B cell (primary cell): Measurements from ENCODE around the gene TMEM209. TPM values are rescaled to one million over a fixed set of nuclear protein-coding genes. Genes with fewer than 3 reads are reported as not detected.

ENCODE experiments used
- ATAC-seq: fragments of 200-7000 bp; cut with Tn5 transposase; one replicate; pipeline ENCODE4 v1.10.0; 2021; ENCODE audit warnings: low read depth, mild to moderate bottlenecking, moderate number of reproducible peaks, moderate library complexity
- CTCF ChIA-PET: fragments of 350-600 bp; sonication (Branson Sonifier 250); formaldehyde crosslinking; loops from one replicate; lab custom pipeline; 2021; ENCODE audit warnings: antibody characterized with exemption, inconsistent platforms; lab: Charles Lee
- POLR2A ChIA-PET: fragments of 350-600 bp; sonication (Branson Sonifier 250); formaldehyde crosslinking; loops from one replicate; lab custom pipeline; 2021; ENCODE audit warnings: antibody characterized with exemption; lab: Charles Lee
- DNase-seq: peaks from one replicate; pipeline ENCODE4 v3.0.0; 2013
- H2AFZ ChIP-seq: 2 replicates; pipeline ENCODE4 v1.6.1; 2012; ENCODE audit warnings: mild to moderate bottlenecking, low read depth, low read length; ENCODE audit not compliant: insufficient read depth, poor library complexity, severe bottlenecking
- H3K27ac ChIP-seq, 2 donors: 1 replicate in 1 of 2; 2 replicates in 1 of 2; pipeline ENCODE4 v1.5.1; 2012 to 2013; ENCODE audit warnings: low read length in 2 of 2, mild to moderate bottlenecking in 2 of 2, moderate library complexity in 1 of 2
- H3K27me3 ChIP-seq, 4 experiments: fragments of 200-600 bp in 1 of 4; sonication (generic) in 1 of 4; replicated peaks in 1 of 4; 1 replicate in 2 of 4; 2 replicates in 2 of 4; pipeline versions ENCODE4 v1.6.1 to v1.7.0; 2013 to 2016; ENCODE audit warnings: low read length in 3 of 4, mild to moderate bottlenecking in 2 of 4, mixed read lengths in 1 of 4, moderate library complexity in 1 of 4; ENCODE audit not compliant: insufficient read depth in 4 of 4, control insufficient read depth in 3 of 4; ENCODE audit errors: control extremely low read depth in 1 of 4
- H3K36me3 ChIP-seq, 2 experiments: replicated peaks in 1 of 2; 1 replicate in 1 of 2; 2 replicates in 1 of 2; pipeline versions ENCODE4 v1.6.1 to v1.7.1; 2013; ENCODE audit warnings: low read length in 1 of 2; ENCODE audit not compliant: insufficient read depth in 2 of 2, control insufficient read depth in 1 of 2; ENCODE audit errors: control extremely low read depth in 1 of 2, extremely low read depth in 1 of 2
- H3K4me1 ChIP-seq, 2 donors: fragments of 200-600 bp in 1 of 2; sonication (generic) in 1 of 2; 1 replicate in 1 of 2; 2 replicates in 1 of 2; pipeline versions ENCODE4 v1.5.1 to v1.6.1; 2013 to 2017; ENCODE audit warnings: low read length in 2 of 2; ENCODE audit not compliant: control insufficient read depth in 2 of 2, insufficient read depth in 2 of 2
- H3K4me2 ChIP-seq: replicated peaks from 2 replicates; pipeline ENCODE3; 2012; ENCODE audit warnings: mild to moderate bottlenecking, low read depth, low read length; ENCODE audit not compliant: poor library complexity, severe bottlenecking
- H3K4me3 ChIP-seq, 5 experiments: fragments of 200-600 bp in 1 of 5; sonication (generic) in 1 of 5; 1 replicate in 3 of 5; 2 replicates in 2 of 5; pipeline versions ENCODE4 v1.5.1 to v1.7.0; 2011 to 2016; ENCODE audit warnings: low read length in 4 of 5, mild to moderate bottlenecking in 4 of 5, low read depth in 2 of 5, control low read depth in 1 of 5, moderate library complexity in 1 of 5; ENCODE audit not compliant: insufficient read depth in 1 of 5; ENCODE audit errors: control extremely low read depth in 1 of 5, extremely low read depth in 1 of 5
- H3K79me2 ChIP-seq: fragments of 200-600 bp; sonication (generic); one replicate; pipeline ENCODE4 v1.6.0; 2016; ENCODE audit warnings: low read length; ENCODE audit not compliant: control insufficient read depth, insufficient read depth
- H3K9ac ChIP-seq: fragments of 200-600 bp; sonication (generic); 2 replicates; pipeline ENCODE4 v1.6.1; 2017; ENCODE audit warnings: mild to moderate bottlenecking, low read length, moderate library complexity
- H3K9me3 ChIP-seq, 3 donors: one replicate each; pipeline versions ENCODE4 v1.6.1 to v1.7.1; 2013; ENCODE audit warnings: low read length in 2 of 3; ENCODE audit not compliant: control insufficient read depth in 2 of 3, insufficient read depth in 1 of 3; ENCODE audit errors: control extremely low read depth in 1 of 3
- H4K20me1 ChIP-seq: 2 replicates; pipeline ENCODE4 v1.6.0; 2012; ENCODE audit warnings: mild to moderate bottlenecking, low read length; ENCODE audit not compliant: insufficient read depth, control insufficient read depth, poor library complexity, severe bottlenecking
- H3K27ac Mint-ChIP-seq: one replicate; pipeline ENCODE4 v1.8.0; 2021; ENCODE audit warnings: mixed read lengths
- H3K27me3 Mint-ChIP-seq: one replicate; pipeline ENCODE4 v1.8.0; 2021; ENCODE audit warnings: mixed read lengths
- H3K4me1 Mint-ChIP-seq: one replicate; pipeline ENCODE4 v1.8.0; 2021; ENCODE audit warnings: mixed read lengths
- H3K4me3 Mint-ChIP-seq: one replicate; pipeline ENCODE4 v1.8.0; 2021; ENCODE audit warnings: mixed read lengths
- H3K9me3 Mint-ChIP-seq: one replicate; pipeline ENCODE4 v1.8.0; 2022; ENCODE audit warnings: mixed read lengths; ENCODE audit not compliant: insufficient read depth
- EZH2 ChIP-seq: IDR thresholded peaks from 2 replicates; pipeline ENCODE4 v1.6.1; 2012; ENCODE audit warnings: borderline replicate concordance, low read depth, mild to moderate bottlenecking, moderate library complexity, low read length; ENCODE audit not compliant: insufficient read depth, poor library complexity, severe bottlenecking
- WGBS: methylation state at CpG from one replicate; pipeline ENCODE4 v1.1.5; 2013; ENCODE audit warnings: missing lambda C conversion rate; ENCODE audit not compliant: insufficient coverage; 5-methylcytosine and 5-hydroxymethylcytosine counted together
- intact Hi-C: fragments of 100-400 bp; cut with micrococcal nuclease; formaldehyde crosslinking; loops from one replicate; pipeline ENCODE4 v1.10.0; 2022
- polyA plus RNA-seq: library from polyadenylated mRNA; depleted of rRNA; stranded (reverse); fragments of >200 nt; gene quantifications from 2 replicates; pipeline ENCODE4 v1.2.3, GENCODE V29; 2012
- total RNA-seq, 2 donors: library from RNA; stranded (reverse); fragments of 120-200 nt in 1 of 2; gene quantifications; 1 replicate in 1 of 2; 2 replicates in 1 of 2; pipeline versions ENCODE4 v1.2.3 to v1.2.4, GENCODE V29; 2013 to 2022
- TF ChIP-seq, protein P1 (sequence below): fragments of 200-600 bp; IDR thresholded peaks from one replicate; pipeline ENCODE4 v1.8.0; 2022; ENCODE audit warnings: antibody characterized with exemption, mild to moderate bottlenecking

Gene TMEM209
- total and polyA plus RNA-seq, 2 donors (not counting 1 experiment from before 2014, with no cell fraction given), result 15.8 to 35.8 TPM

GRCh38 chr7:130149281-130150139 is 55.7 kb downstream of the TMEM209 start:
- H3K4me3 Mint-ChIP-seq, result peak overlapping the region; percentile 77
- no peaks in the 10 kb centered on the region for H3K27me3 Mint-ChIP-seq
- H3K9me3 Mint-ChIP-seq, result no peaks in the 10 kb centered on the region
- intact Hi-C loops, result loop anchor here (1.0 kb wide), 2 partner anchors 56 to 79 kb away; partner anchors contain the start of genes KLHDC10 and TMEM209
- Histone ChIP-seq H2AFZ (peak overlapping the region; percentile 81), H4K20me1 (no peaks in the 10 kb centered on the region), H3K4me3 (peak overlapping the region in 3 of 5 experiments; percentile 8 to 34 (median 29)), H3K9me3 (peaks cover 0 to 22% (median 7%) of the 10 kb centered on the region in 3 donors), H3K4me1 (peaks cover 34 to 75% of the 10 kb centered on the region in 2 donors), H3K27me3 (no peaks in the 10 kb centered on the region), H3K27ac (peak overlapping the region; percentile 76 to 82), H3K79me2 (peaks cover 7% of the 10 kb centered on the region), H3K4me2 (peak overlapping the region; percentile 80), H3K9ac (peak overlapping the region; percentile 32), H3K36me3 (no peaks in the 10 kb centered on the region)
- POLR2A ChIA-PET, result interaction anchor here (0.8 to 2.1 kb wide), 2 partner anchors 8 to 12 kb away, joined by 3 to 15 read pairs; no protein-coding TSS in a partner anchor
- ATAC-seq, result peak; percentile 79
- DNase-seq, result peak; percentile 83
- peaks cover 48% of the 10 kb centered on the region for H3K4me1 Mint-ChIP-seq
- TF ChIP-seq EZH2, result no peak
- TF ChIP-seq, protein P1, sequence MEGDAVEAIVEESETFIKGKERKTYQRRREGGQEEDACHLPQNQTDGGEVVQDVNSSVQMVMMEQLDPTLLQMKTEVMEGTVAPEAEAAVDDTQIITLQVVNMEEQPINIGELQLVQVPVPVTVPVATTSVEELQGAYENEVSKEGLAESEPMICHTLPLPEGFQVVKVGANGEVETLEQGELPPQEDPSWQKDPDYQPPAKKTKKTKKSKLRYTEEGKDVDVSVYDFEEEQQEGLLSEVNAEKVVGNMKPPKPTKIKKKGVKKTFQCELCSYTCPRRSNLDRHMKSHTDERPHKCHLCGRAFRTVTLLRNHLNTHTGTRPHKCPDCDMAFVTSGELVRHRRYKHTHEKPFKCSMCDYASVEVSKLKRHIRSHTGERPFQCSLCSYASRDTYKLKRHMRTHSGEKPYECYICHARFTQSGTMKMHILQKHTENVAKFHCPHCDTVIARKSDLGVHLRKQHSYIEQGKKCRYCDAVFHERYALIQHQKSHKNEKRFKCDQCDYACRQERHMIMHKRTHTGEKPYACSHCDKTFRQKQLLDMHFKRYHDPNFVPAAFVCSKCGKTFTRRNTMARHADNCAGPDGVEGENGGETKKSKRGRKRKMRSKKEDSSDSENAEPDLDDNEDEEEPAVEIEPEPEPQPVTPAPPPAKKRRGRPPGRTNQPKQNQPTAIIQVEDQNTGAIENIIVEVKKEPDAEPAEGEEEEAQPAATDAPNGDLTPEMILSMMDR, result no peak
- WGBS, result 20% methylated on average over 19 of the region's 20 CpGs
- CTCF ChIA-PET, result interaction anchor here (0.7 to 1.4 kb wide), 2 partner anchors 14 to 15 kb away, joined by 3 read pairs; no protein-coding TSS in a partner anchor
- H3K27ac Mint-ChIP-seq, result peak overlapping the region; percentile 95

DNA sequence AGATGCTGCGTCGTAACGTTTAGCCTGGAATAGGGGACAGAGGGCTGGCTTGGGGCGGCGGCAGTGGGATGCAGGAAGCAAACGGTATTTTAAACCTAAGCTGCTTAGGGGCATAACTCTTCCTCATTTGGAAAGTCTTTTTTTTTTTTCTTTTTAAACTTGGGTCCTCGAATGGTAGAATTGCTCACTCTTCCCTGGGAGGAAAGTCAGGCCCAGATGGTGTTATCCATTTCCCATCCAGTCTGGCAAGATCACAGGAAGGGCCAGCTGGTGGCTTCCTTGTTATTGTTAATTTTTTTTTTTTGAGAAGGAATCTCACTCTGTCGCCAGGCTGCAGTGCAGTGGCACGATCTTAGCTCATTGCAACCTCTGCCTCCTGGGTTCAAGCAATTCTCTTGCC is 56.6 kb downstream of the TMEM209 start:
- intact Hi-C loops, result no loop called here
- CTCF ChIA-PET, result interaction anchor here (1.4 kb wide), 1 partner anchor 16 kb away, joined by 3 read pairs; no protein-coding TSS in a partner anchor

More for the DNA sequence above, 56.6 kb downstream of the TMEM209 start:
- TF ChIP-seq EZH2, result no peak
- TF ChIP-seq, protein P1, result no peak
- 82% methylated on average over 8 of the region's 9 CpGs for WGBS
- Histone ChIP-seq H3K27me3 (no peaks in the 10 kb centered on the region), H3K9ac (no peak overlapping the region), H3K4me1 (peaks cover 34 to 70% of the 10 kb centered on the region in 2 donors), H3K4me2 (no peak overlapping the region), H3K27ac (peak overlapping the region in 1 of 2 donors; percentile 82), H3K4me3 (no peak overlapping the region), H2AFZ (no peak overlapping the region), H3K9me3 (peaks cover 0 to 22% (median 7%) of the 10 kb centered on the region in 3 donors), H3K36me3 (no peaks in the 10 kb centered on the region), H4K20me1 (no peaks in the 10 kb centered on the region), H3K79me2 (peaks cover 7% of the 10 kb centered on the region)
- no peaks in the 10 kb centered on the region for H3K9me3 Mint-ChIP-seq
- POLR2A ChIA-PET, result interaction anchor here (0.5 to 0.8 kb wide), 2 partner anchors 11 to 210 kb away, joined by 3 to 5 read pairs; no protein-coding TSS in a partner anchor
- no peaks in the 10 kb centered on the region for H3K27me3 Mint-ChIP-seq
- no peak overlapping the region for H3K4me3 Mint-ChIP-seq
- peaks cover 48% of the 10 kb centered on the region for H3K4me1 Mint-ChIP-seq
- no peak for ATAC-seq
- H3K27ac Mint-ChIP-seq, result peak overlapping the region; percentile 95
- no peak for DNase-seq
